Right kidney (tissue), 1 donor: ENCODE measurements around the gene PGM5.
"Not testable (repeated sequence)": the region's sequence is repeated elsewhere in the genome, so short reads cannot be mapped to it uniquely, and the experiment has no call there.

ENCODE experiments used
- DNase-seq: peaks from one replicate; pipeline ENCODE4 v3.0.0-alpha.2; 2016

The PGM5 gene

GRCh38 chr9:68366933-68367547 lies 10.6 kb downstream of the PGM5 start:
- peak; percentile 55 for DNase-seq

- not testable (repeated sequence) for DNase-seq
Measured at GRCh38 chr9:68375789-68376188, 19.4 kb downstream of the PGM5 start.

- not testable (repeated sequence) for DNase-seq
Measured at GRCh38 chr9:68377723-68378122, 21.3 kb downstream of the PGM5 start.

GRCh38 chr9:68383894-68384293 lies 27.5 kb downstream of the PGM5 start:
- DNase-seq = not testable (repeated sequence)

- DNase-seq = not testable (repeated sequence)
Measured at GRCh38 chr9:68389558-68389957, 33.1 kb downstream of the PGM5 start.

- not testable (repeated sequence) for DNase-seq
Measured at GRCh38 chr9:68390737-68391136, 34.3 kb downstream of the PGM5 start.

GRCh38 chr9:68396411-68397094 lies 40.1 kb downstream of the PGM5 start:
- not testable (repeated sequence) for DNase-seq

- DNase-seq = not testable (repeated sequence)
Measured at GRCh38 chr9:68397095-68397423, 40.6 kb downstream of the PGM5 start.

- not testable (repeated sequence) for DNase-seq
Measured at GRCh38 chr9:68397796-68398195, 41.4 kb downstream of the PGM5 start.

- not testable (repeated sequence) for DNase-seq
Measured at GRCh38 chr9:68398324-68398723, 41.9 kb downstream of the PGM5 start.

GRCh38 chr9:68404421-68405185 lies 48.2 kb downstream of the PGM5 start:
- DNase-seq = not testable (repeated sequence)

- not testable (repeated sequence) for DNase-seq
Measured at GRCh38 chr9:68411865-68412264, 55.5 kb downstream of the PGM5 start.

- DNase-seq = not testable (repeated sequence)
Measured at GRCh38 chr9:68412754-68413153, 56.3 kb downstream of the PGM5 start.

- DNase-seq = not testable (repeated sequence)
Measured at GRCh38 chr9:68415065-68415464, 58.7 kb downstream of the PGM5 start.

- DNase-seq = no peak
Measured at GRCh38 chr9:68416936-68417564, 60.6 kb downstream of the PGM5 start.

GRCh38 chr9:68417762-68418161 lies 61.4 kb downstream of the PGM5 start:
- DNase-seq = no peak

GRCh38 chr9:68418259-68418845 lies 61.9 kb downstream of the PGM5 start:
- no peak for DNase-seq

- DNase-seq = no peak
Measured at GRCh38 chr9:68419901-68420300, 63.5 kb downstream of the PGM5 start.

- DNase-seq = no peak
Measured at GRCh38 chr9:68426755-68427154, 70.3 kb downstream of the PGM5 start.

GRCh38 chr9:68427216-68427977 lies 71.0 kb downstream of the PGM5 start:
- DNase-seq = no peak

GRCh38 chr9:68428481-68428880 lies 72.1 kb downstream of the PGM5 start:
- no peak for DNase-seq

- DNase-seq = no peak
Measured at GRCh38 chr9:68429631-68430030, 73.2 kb downstream of the PGM5 start.
